ENCODE measurements around the gene GPATCH4. TPM values are rescaled to one million over a fixed set of nuclear protein-coding genes. Genes with fewer than 3 reads are reported as not detected.
"Not testable (repeated sequence)": the region's sequence is repeated elsewhere in the genome, so short reads cannot be mapped to it uniquely, and the experiment has no call there.

The GPATCH4 gene
- polyA plus RNA-seq (2013, experiment 1 of 2; ENCODE audit: insufficient read length) = 22.6 TPM
- 24.9 TPM for polyA plus RNA-seq (2013, experiment 2 of 2; ENCODE audit: insufficient read length)

DNA sequence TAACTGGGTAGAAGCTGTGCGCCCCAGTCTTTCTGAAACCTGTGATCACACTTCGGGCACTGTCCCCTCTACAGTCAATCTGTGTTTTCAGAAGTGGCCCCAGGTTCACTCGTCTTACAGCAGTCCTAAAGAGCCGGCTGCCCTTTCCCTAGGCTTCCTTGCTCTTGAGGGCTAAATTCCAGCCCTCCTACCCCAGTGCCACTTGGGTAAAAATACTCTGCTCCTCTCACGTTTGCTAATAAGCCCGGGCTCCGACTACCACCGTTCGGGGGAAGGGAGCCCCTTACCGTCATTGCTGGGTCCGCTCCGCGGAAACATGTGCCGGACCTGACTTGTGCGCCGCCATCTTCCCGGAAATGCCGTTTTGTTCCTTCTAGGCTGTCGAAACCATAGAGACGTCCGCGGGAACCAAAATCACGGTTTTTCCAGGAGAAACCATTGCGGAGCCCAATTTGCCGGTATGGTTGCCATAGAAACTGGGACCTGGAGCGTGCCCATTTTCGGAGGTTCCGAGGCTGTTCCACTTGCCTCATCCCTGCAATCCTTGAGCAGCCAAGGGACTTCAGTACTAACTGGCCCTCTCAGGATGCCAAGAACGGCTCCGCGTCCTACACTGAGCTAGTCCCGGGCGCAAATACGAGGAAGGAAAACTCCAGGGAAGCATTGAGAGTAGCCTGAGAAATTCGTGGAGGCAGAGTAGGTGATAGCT is at the start of gene GPATCH4:
Gene GPATCH4, minus strand, starts transcription at position 358 of the 709 bp plus-strand sequence.
- peak; percentile 93 for DNase-seq

DNA sequence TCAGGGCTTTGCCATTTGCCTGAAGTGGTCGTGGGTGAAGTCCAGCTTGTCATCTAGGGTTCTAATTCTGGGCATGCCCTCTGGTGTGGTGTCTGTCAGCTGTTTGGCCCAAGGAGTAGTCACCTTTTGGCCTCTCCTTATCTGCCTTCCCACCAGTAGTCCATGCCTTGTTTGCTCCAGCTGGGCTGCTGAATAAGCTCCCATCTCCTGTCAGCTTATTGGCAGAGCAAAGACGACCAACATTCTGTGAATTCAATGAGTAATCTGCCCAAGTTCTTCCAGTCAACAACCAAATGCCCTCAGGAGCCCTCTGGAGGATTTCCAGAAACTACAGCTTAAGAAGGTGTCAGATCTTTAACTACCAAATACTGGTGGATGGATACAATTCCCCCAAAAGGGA is 47.7 kb upstream of the GPATCH4 start:
- no peak for DNase-seq

DNA sequence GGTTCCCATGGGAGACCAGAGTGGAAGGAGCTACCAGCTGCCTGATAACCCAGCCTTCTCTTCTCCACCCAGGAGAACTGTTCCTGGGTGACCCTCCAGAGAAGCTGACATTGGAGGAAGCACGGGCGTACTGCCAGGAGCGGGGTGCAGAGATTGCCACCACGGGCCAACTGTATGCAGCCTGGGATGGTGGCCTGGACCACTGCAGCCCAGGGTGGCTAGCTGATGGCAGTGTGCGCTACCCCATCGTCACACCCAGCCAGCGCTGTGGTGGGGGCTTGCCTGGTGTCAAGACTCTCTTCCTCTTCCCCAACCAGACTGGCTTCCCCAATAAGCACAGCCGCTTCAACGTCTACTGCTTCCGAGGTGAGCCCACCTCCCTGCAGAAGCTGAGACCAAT is 47.2 kb upstream of the GPATCH4 start:
- DNase-seq = no peak

DNA sequence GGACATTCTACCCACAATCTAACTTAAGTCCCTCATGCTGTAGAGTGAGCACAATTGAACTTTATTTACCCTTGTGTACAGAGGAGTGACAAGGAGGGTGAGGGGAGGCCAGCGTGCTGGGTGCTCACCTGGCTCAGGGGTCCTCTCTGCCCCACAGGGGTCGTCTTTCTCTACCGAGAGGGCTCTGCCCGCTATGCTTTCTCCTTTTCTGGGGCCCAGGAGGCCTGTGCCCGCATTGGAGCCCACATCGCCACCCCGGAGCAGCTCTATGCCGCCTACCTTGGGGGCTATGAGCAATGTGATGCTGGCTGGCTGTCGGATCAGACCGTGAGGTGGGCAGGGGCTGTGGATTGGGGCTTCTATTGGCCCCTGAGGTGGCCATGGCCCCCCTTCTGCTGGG is 46.1 kb upstream of the GPATCH4 start:
- no peak for DNase-seq

DNA sequence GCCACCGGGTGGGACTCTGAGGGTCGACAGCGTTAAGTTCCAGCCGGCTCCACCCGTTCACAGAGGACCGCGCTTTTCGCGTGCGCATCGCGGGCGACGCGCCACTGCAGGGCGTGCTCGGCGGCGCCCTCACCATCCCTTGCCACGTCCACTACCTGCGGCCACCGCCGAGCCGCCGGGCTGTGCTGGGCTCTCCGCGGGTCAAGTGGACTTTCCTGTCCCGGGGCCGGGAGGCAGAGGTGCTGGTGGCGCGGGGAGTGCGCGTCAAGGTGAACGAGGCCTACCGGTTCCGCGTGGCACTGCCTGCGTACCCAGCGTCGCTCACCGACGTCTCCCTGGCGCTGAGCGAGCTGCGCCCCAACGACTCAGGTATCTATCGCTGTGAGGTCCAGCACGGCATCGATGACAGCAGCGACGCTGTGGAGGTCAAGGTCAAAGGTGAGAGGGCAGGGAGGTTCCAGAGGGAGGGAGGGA is 45.5 kb upstream of the GPATCH4 start:
- DNase-seq = no peak

DNA sequence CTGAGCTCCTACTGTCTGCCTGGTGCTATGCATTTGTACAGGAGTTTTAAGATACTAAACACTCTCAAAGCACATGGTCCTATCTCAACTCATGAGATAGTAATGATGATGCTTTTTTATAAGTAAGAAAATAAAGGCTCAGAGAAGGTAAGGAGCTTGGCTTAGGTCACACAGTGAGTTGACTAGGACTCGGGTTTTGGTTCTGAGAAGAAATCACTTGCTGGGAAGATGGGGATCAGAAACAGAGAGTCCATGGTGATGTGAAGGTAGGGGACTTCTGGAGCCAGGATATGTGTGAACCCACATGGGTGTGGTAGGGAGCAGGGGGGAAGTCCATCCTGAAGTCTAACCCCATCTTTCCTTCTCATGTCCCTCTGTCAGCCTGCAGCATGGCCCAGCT is 44.4 kb upstream of the GPATCH4 start:
- DNase-seq = no peak

DNA sequence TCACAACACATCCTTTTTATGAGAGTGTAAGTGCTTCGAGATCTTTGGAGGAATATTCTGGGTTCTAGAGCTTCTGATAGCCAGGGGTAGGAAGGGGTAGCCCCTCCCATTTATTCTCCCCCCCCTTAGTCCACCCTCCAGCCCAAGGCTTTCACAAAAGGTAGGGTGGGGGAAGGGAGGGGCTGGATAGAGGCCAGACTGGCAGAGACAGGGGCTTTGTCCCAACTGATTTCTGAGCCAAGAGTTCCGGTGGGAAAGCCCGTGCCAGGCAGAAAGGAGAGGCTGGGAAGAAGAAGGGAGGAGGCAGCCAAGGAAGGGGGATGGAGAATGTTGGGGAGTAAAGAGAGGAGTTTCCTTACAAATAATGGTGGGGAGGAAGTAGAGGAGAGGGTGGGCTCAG is 43.8 kb upstream of the GPATCH4 start:
- no peak for DNase-seq

DNA sequence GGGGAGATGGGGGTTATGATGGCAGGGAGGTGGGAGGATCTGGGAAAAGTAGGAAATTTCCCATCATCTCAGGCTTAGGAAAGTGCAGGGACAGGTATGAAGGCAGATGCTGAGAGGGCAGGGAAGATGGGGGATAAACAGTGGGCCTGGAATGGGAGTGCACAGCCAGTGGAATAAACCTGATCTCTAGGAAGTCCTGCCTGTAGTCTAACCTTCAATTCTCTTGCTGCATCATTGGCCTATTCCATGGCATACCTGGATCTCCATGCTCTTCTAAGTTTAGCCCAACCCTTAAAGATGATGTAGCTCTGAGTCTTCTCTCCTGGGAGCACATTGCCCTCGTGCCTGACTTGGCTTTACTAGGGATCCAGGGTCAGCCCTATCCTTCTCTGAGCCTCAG is 43.4 kb upstream of the GPATCH4 start:
- DNase-seq = no peak

DNA sequence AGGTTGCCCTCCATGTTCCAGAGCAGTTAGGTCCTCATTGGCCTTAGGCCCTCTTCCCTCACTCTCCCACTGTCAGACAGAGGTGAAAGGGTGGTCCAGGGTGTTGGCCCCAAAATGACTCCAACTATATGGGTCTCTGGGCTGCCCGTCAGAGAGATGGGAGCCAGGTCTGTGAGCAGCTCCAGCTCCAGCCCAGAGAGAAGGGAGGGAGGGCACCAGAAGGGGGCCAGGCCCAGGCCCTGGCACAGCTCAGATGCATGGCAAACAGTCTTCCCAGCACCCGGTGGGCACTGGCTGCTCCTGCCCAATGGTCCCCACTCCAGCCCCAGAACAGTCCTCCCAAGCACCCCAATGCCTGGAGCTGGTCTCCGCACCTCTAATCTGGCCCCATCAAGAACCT is 42.9 kb upstream of the GPATCH4 start:
- DNase-seq = no peak

DNA sequence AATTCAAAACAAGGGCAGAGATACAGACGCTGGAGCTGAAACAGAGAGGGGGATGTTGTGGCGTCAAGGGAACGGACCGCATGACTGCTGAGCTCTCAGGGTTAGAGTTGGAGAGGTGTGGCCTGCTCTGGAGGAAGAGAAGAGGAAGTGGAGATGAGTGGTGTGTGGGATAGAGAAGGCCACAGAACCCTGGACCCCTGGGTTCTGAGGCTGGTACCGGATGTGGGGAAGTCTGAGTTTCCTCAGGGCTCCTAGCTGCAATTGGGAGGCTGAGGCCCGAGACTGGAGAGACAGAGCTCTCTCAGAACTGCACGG is 42.5 kb upstream of the GPATCH4 start:
- DNase-seq = no peak

DNA sequence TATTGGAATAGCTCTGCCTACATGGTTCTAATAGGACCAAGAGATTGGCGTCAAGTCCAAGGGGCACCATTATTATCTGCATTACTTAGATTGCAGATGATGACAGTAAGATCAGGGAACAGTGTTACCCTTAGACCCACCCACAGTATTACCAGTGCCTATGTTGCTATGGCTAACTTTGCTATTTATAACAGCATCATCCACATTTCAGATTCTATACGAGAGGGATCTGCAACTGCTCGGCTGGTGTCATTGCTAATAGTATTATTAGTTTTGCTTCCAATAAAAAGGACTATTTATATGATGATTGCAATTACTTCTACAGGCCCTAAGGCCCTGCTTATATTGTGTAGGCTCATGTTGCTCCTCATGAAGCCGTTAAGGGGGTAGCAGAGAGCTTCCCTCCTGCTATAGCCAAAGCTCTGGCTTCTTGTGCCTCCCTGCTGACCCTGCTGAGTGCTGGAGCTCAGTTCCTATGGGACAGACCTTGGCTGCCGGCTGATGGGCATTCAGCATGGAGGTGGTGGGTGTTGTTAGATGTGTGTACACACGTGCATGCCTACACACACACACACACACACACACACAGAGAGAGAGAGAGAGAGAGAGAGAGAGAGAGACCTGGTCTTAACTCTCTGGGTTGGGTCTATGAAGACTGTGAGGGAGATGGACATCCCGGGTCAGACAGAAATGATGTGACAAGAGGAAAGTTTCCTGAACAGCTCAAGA is 41.9 kb upstream of the GPATCH4 start:
- no peak for DNase-seq

DNA sequence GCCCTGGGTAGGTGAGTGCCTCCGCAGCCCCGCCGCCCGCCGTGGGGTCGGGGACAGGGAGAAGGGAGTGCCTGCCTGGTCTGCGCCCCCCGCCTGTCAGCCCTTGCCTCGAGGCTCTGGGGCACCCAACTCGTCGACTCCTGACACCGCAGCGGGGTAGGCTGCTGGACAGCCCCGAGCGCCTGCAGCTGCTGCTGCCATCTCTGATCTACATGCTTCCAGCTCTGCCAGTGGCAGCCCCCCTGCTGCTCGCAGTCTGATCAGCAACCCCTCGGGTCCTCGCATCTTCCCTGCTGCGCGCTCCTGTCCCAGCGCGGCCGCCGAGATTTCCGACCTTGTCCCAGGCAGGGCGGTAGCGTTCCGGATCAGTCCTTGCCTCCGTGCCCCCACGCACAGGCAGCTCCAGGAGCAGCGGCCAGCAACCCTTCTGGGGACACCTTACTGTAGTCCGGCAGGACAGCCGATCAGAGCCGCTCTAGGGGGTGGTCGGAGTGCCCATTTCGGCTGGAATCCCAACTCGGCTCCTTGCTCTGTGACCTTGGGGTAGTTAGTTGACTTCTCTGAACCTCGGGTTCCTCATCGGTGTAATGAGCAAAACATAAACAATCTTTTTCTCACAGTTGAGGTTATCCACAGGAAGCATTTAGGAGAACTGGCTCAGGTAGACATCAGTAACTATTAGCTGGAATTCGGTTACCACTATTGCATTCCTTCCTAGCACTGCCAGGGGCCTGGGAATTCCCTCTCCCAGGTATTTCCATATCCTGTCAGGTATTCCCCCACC is 41.2 kb upstream of the GPATCH4 start:
- DNase-seq = no peak

DNA sequence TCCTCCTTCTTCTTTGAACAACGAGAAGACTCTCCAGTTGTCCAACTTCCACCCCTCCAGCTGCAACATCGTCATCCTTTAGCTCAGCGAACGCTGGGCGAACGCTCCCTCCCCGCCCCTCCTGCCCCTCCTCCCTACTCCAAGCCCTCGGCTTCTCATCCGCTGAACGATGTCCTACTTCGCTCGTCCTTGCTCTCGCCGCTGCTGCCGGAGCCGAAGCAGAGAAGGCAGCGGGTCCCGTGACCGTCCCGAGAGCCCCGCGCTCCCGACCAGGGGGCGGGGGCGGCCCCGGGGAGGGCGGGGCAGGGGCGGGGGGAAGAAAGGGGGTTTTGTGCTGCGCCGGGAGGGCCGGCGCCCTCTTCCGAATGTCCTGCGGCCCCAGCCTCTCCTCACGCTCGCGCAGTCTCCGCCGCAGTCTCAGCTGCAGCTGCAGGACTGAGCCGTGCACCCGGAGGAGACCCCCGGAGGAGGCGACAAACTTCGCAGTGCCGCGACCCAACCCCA is 40.5 kb upstream of the GPATCH4 start, which contains the start of gene BCAN:
Gene BCAN, plus strand, starts transcription at position 357 of the 504 bp plus-strand sequence. CDS start 3,938 bp downstream, outside the sequence.
- DNase-seq = no peak

DNA sequence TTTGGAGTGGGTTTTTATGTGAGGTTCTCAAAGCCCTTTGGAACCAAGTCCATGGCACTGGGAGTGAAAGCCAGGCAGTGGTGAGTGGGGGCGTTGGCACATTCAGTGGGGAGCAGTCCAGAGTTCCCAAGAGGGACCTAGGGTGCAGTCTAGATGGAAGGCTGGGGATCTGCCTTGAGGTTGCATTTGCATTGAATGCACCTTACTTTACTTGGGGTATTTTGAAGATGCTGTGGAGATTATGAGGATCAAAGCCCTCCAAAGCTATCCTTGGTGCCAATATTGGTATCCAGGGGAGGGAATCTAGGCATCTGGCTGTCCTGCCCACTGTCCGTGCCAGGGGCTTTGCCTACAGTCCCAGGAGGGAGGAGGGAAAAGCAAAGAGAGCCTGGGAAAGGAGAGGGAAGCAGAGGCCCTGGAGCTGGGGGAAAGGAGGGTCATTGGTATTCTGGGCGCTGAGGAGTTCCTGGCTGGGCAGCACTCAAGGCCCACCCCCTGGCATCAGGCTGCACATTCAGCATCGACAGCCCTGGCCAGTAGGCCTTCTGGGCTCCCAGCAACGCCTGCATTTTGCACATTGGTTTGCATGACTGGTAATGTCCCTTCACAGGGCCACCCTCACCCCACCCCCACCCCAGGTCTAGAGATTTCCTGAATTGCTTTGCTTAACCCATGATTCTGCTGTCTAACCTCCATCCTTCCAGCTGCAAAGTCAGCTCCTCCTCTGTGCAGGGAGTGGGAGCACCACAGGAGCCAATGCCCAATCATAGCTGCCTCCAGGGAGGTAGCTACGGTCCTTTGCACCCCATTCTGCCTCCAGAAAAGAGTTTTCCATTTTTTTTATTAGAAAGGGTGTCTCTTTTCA is 39.8 kb upstream of the GPATCH4 start:
- DNase-seq = no peak

DNA sequence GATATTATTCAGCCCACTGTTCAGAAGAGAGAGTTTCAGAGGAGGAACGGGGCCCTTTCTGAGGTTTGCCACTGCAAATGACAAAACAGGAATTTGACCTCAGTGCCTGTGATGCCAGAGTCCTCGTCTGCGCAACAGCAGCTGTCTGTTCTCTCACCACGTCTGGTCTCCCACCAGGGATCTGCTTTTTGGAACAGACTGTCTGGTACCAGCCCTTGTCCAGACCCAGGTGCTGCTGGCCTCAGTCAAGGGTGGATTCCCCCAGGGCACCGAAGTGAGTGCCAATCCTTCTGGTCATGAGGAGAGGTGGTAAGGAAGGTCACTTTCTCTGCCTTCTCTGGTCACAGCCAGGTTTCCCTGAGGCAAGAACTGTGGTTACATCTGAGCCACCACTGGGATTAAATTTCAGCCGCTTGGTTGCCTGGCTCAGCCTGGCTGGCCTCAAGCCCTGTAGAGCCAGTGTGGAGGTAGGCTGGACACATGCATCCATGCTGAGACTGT is 38.4 kb upstream of the GPATCH4 start:
- DNase-seq = no peak

DNA sequence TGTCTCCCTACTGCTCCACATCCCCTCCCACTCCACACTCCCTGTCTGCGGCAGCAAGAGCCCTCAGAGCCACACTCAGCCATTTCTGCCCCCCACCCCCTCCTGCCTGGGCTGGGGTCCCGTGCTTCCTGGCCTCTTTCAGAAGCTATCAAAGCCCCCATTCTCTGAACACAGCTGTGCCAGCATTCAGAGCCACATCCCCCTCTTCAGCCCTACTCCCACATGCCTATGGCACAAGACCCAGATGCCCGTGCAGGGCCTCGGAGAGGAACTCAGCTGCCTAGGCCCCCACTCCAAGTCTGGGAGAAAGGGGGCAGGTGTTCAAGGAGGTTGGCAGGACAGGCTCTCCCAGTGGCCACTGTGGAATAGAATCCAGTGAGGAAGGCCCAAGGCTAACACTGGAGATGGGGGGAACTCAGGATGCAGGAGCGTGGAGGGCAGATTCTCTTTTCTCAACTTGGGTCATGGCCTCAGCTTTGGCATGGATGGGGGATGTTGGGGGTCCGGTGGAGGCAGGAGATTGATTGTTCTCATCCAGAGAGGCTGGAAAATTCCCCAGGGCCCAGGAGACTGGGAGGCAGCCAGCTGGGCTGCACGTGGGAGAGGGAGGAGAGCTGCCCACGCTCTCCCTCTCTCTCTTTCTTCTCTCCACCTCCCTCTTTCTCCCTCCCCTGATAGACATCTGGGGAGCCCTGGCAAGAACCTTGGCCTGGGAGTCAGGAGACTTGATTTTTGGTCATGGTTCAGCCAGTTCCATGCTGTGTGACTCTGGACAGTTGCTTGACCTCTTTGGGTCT is 37.1 kb upstream of the GPATCH4 start:
- no peak for DNase-seq

DNA sequence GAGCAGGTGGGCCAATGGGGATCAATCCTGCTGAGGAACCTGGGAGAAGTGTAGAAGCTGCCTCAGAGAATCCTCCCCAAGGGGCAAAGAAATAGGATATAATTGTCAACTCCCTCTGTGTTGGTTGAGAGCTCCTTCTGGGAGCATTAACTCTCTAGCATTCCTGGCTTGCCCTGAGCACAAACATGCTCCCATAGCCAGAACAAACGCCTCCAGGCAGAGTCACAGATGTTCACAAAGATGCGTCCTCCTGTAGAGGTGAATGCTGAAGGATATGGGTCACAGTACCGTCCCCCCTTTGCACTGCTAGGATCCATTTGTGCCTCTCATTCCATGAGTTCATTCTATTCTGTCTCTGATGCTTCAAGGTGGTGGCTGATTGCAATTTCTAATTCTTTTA is 31.1 kb upstream of the GPATCH4 start:
- no peak for DNase-seq

DNA sequence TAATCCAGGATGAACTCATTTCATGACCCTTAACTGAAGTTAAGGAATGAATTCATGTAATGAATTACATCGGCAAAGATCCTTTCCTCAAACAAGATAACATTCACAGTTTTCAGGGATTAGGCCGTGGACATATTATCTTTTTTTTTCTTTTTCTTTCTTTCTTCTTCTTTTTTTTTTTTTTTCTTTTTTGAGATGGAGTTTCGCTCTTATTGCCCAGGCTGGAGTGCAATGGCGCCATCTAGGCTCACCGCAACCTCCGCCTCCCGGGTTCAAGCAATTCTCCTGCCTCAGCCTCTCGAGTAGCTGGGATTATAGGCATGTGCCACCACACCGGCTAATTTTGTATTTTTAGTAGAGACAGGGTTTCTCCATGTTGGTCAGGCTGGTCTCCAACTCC is 29.9 kb upstream of the GPATCH4 start:
- DNase-seq = not testable (repeated sequence)

DNA sequence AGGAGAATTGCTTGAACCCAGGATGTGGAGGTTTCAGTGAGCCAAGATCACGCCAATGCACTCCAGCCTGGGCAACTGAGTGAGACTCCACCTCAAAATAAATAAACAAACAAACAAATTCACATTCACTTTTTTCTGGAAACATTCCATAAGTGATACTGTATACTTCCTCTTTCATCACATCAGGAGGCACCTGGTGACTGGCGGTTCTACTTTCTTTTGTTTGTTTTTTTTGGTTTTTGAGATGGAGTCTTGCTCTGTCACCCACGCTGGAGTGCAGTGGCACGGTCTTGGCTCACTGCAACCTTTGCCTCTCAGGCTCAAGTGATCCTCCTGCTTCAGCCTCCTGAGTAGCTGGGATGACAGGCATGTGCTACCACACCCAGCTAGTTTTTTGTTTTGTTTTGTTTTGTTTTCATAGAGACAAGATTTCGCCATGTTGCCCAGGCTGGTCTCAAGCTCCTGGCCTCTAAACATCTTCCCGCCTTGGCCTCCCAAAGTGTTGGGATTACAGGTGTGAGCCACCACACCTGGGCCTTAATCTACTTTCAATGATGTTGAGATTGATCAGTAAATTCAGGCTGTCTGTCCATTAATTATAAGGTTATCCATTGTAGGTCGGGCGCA is 28.7 kb upstream of the GPATCH4 start:
- DNase-seq = no peak

DNA sequence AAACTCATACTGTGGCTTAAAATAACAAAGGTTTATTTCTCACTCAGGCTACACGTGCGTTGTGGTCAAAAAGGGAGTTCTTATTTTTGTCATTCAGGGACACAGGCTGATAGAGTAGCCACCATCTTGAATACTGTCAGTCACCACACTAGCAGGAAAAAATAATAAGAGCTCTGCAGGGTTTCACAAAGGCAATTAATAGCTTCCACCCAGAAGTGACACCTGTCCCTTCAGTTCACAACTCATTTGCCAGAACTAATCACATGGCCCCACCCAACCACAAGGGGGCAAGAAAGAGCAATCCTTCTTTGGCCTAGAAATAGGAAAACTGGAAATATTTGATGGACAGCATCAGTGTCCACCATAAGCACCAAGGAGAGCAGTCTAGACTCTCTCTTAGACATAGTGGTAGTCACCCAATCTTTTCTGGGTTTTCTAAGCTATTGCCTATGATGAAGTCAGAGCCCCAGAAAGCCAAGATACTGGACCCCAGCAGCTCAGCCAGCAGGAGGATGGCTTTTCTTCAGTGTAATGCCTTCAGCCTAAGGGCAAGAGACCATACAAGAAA is 26.1 kb upstream of the GPATCH4 start:
- DNase-seq = peak; percentile 63
